LHCN-M2 (cell line): Measurements from ENCODE around the gene ZNF627. TPM values are rescaled to one million over a fixed set of nuclear protein-coding genes. Genes with fewer than 3 reads are reported as not detected.
"Not testable (repeated sequence)": the region's sequence is repeated elsewhere in the genome, so short reads cannot be mapped to it uniquely, and the experiment has no call there.

Experiments used
- DNase-seq: peaks from one replicate; pipeline ENCODE4 v3.0.0-alpha.2; 2012; ENCODE audit warnings: low read depth
- total RNA-seq: library from RNA; depleted of rRNA; stranded (reverse); fragments of >200 nt; gene quantifications from 2 replicates; pipeline ENCODE4 v1.2.3, GENCODE V29; 2014; rRNA removed

ZNF627 gene
- total RNA-seq, 1 experiment from 2014 or later: 19.2 TPM

DNA sequence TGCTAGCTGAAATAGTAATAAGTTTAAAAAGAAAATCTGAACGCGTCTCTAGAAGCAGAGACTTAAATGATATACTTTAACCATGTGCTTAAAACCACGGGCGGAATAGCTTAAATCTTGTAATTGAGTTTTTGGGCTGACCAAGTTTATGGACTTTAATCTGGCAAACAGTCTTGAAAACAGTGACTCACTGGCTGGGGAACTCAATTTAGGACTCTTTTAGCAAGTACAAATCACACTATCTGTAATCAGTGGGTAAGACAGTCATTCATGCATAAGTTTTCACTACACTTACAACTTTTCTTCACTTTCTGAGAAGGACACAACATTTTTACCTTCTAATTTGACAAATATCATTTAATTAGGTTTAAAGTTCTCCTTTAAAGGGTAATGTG, 26.8 kb downstream of the ZNF627 start:
- peak; percentile 41 for DNase-seq

DNA sequence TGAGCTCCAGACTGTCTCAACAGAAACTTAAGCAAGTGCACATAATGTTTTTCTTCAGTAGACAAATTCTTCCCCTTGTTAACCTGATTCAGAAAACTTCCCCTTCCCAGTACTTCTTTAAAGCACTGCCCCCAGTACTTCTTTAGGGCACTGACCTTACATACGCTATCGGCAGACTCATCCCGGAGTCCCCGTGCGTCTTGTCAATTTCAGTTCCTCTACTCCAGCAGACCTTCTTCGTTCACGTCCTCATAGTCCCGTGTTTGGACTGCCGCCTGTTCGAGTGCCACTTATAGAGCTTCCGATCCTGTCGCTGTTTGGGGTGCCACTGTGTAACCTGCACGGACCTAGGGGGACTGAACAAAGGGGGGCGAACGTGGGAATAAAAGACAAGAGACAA, 29.0 kb downstream of the ZNF627 start:
- no peak for DNase-seq

DNA sequence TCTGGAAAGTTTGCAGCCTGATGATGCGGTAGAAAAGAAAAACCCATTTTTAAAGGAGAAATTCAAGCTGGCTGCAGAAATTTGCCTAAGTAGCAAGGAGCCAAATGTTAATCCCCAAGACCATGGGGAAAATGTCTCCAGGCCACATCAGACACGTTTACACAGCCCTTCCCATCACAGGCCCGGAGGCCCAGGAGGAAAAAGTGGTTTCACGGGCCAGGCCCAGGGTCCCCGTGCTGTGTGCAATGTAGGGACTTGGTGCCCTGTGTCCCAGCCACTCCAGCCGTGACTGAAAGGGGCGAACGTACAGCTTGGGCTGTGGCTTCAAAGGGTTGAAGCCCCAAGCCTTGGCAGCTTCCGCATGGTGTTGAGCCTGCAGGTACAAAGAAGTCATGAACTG, 35.9 kb downstream of the ZNF627 start:
- DNase-seq: no peak

GRCh38 chr19:11634018-11634662, 36.9 kb downstream of the ZNF627 start:
- DNase-seq: not testable (repeated sequence)

GRCh38 chr19:11639245-11639601, 41.9 kb downstream of the ZNF627 start:
- no peak for DNase-seq

GRCh38 chr19:11639602-11640471, 42.6 kb downstream of the ZNF627 start:
- peak; percentile 91 for DNase-seq

- no peak for DNase-seq
Measured at GRCh38 chr19:11641244-11641643, 44.0 kb downstream of the ZNF627 start.

- no peak for DNase-seq
Measured at GRCh38 chr19:11642902-11643301, 45.6 kb downstream of the ZNF627 start.

- DNase-seq: no peak
Measured at GRCh38 chr19:11649941-11650340, 52.7 kb downstream of the ZNF627 start.

GRCh38 chr19:11651062-11651461, 53.8 kb downstream of the ZNF627 start:
- DNase-seq: no peak

DNA sequence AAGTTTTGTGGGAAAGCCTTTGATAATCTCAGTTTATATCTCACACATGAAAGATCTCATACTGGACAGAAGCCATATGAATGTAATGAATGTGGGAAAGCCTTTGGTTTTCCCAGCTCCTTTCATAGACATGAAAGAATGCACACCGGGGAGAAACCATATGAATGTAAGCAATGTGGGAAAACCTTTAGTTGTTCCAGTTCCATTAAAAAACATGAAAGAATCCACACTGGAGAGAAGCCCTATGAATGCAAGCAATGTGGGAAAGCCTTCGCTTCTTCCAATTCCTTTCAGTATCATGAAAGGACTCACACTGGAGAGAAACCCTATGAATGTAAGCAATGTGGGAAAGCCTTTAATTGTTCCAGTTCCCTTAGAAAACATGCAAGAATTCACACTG, 54.8 kb downstream of the ZNF627 start:
- DNase-seq: no peak

GRCh38 chr19:11652492-11652891, 55.2 kb downstream of the ZNF627 start:
- DNase-seq: peak; percentile 5

- no peak for DNase-seq
Measured at GRCh38 chr19:11656535-11656934, 59.3 kb downstream of the ZNF627 start.

GRCh38 chr19:11657307-11657706, 60.0 kb downstream of the ZNF627 start:
- DNase-seq: no peak

GRCh38 chr19:11658970-11659369, 61.7 kb downstream of the ZNF627 start:
- DNase-seq: no peak

DNA sequence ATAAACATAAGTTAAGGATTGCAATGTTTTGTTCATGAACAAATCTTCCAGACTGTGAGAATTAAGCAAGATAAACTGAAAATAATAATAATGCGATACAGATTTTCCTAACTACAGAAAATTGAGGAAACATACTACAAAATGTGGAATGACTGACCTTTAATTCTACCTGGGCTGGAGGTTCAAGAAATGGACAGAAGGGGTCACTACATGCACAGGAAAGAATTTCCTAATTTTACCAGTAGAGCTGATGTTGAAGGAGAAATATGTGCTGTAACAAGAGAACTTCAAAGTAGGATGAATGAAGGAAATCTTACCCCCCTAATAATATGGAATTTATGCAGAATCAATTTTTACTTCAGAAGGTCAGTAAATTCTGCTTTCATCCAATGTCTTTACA, 62.3 kb downstream of the ZNF627 start:
- peak; percentile 7 for DNase-seq

- no peak for DNase-seq
Measured at GRCh38 chr19:11662278-11662677, 65.0 kb downstream of the ZNF627 start.

DNA sequence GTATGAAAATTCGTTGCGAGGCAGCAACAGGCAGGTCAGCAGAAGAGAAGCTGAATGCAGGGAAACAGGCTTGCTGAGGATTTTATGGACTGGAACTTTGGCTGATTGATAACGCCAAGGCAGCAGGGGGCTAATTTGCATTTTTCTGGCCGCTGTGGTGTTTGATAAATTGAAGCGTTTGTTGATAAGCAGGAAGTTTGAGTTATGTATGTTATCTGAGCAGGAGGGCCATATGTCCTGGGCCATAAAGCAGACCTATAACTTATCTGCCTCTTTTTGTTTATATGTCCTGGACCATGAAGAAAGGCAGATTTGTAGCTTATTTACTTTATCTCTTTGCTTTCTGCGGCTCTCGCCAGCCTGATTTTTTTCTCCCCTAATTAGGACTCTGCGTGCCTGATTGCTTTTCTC, 65.9 kb downstream of the ZNF627 start:
- no peak for DNase-seq

Other genes starting within 250 kb of the ZNF627 start
- 25.1 and 31.7 TPM in 2 replicates for gene PLPPR2, start 242.1 kb upstream of the ZNF627 start, total RNA-seq
- gene SWSAP1, start 222.8 kb upstream of the ZNF627 start, total RNA-seq: 1.5 and 2.2 TPM in 2 replicates
- gene EPOR, start 213.2 kb upstream of the ZNF627 start, total RNA-seq: 7.7 and 8.3 TPM in 2 replicates
- gene RGL3, start 178.2 kb upstream of the ZNF627 start, total RNA-seq: 3.2 and 5.6 TPM in 2 replicates
- 0.38 and 0.75 TPM in 2 replicates for gene ODAD3, start 162.4 kb upstream of the ZNF627 start, total RNA-seq
- 164 and 193 TPM in 2 replicates for gene PRKCSH, start 161.8 kb upstream of the ZNF627 start, total RNA-seq
- not detected in 2 replicates for gene ELAVL3, start 116.4 kb upstream of the ZNF627 start, total RNA-seq
- gene ZNF653, start 91.6 kb upstream of the ZNF627 start, total RNA-seq: 7.3 and 12.0 TPM in 2 replicates
- gene ECSIT, start 68.3 kb upstream of the ZNF627 start, total RNA-seq: 24.8 and 32.1 TPM in 2 replicates
- 0.58 and 1.0 TPM in 2 replicates for gene CNN1, start 58.6 kb upstream of the ZNF627 start, total RNA-seq
- gene ELOF1, start 38.3 kb upstream of the ZNF627 start, total RNA-seq: 42.1 and 44.7 TPM in 2 replicates
- 0.34 and 0.38 TPM in 2 replicates for gene ACP5, start 19.8 kb upstream of the ZNF627 start, total RNA-seq
- 7.1 and 10.2 TPM in 2 replicates for gene ZNF823, start 141.5 kb downstream of the ZNF627 start, total RNA-seq
- 5.4 and 7.1 TPM in 2 replicates for gene ZNF441, start 169.5 kb downstream of the ZNF627 start, total RNA-seq
- 0.80 and 0.90 TPM in 2 replicates for gene ZNF491, start 201.0 kb downstream of the ZNF627 start, total RNA-seq
- 7.0 and 8.2 TPM in 2 replicates for gene ZNF440, start 216.8 kb downstream of the ZNF627 start, total RNA-seq